Activated T-cell treated with anti-CD3 and anti-CD28 coated beads, Interleukin-2, amount 50 U/mL, for 24 hours (primary cell): Measurements from ENCODE around the gene DNAAF9.

Source experiments
- DNase-seq: peaks from one replicate; pipeline ENCODE4 v3.0.0-alpha.2; 2020
- H3K27ac Mint-ChIP-seq: 2 replicates; pipeline ENCODE4 v1.8.0; 2020; ENCODE audit warnings: mild to moderate bottlenecking, mixed read lengths
- H3K27me3 Mint-ChIP-seq: 2 replicates; pipeline ENCODE4 v1.8.0; 2020; ENCODE audit warnings: mixed read lengths
- H3K36me3 Mint-ChIP-seq: 2 replicates; pipeline ENCODE4 v1.8.0; 2020; ENCODE audit warnings: low read depth, mixed read lengths
- H3K4me1 Mint-ChIP-seq: 2 replicates; pipeline ENCODE4 v1.8.0; 2020; ENCODE audit warnings: low read depth, mixed read lengths
- H3K4me3 Mint-ChIP-seq: 2 replicates; pipeline ENCODE4 v1.8.0; 2020; ENCODE audit warnings: mild to moderate bottlenecking, moderate library complexity, mixed read lengths
- H3K9me3 Mint-ChIP-seq: 2 replicates; pipeline ENCODE4 v1.8.0; 2020; ENCODE audit warnings: mixed read lengths

DNAAF9 gene

DNA sequence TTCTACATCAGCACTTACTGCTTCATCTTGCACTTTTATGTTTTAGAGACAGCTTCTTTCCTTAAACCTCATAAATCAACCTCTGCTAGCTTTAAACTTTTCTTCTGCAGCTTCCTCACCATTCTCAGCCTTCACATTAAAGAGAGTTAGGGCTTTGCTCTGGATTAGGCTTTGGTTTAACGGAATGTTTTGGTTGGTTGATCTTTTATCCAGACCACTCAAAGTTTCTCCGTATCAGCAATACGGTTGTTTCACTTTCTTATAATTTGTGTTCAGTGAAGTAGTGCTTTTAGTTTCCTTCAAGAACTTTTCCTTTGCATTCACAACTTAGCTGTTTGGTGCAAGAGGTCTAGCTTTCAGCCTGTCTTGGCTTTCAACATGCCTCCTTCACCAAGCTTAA is 40.4 kb downstream of the DNAAF9 start:
- no peak for DNase-seq
- H3K9me3 Mint-ChIP-seq = no peaks in the 10 kb centered on the region
- H3K4me3 Mint-ChIP-seq = no peak overlapping the region
- peaks cover 9% of the 10 kb centered on the region for H3K4me1 Mint-ChIP-seq
- H3K27me3 Mint-ChIP-seq = no peaks in the 10 kb centered on the region
- H3K36me3 Mint-ChIP-seq = peaks cover 6% of the 10 kb centered on the region
- no peak overlapping the region for H3K27ac Mint-ChIP-seq

DNA sequence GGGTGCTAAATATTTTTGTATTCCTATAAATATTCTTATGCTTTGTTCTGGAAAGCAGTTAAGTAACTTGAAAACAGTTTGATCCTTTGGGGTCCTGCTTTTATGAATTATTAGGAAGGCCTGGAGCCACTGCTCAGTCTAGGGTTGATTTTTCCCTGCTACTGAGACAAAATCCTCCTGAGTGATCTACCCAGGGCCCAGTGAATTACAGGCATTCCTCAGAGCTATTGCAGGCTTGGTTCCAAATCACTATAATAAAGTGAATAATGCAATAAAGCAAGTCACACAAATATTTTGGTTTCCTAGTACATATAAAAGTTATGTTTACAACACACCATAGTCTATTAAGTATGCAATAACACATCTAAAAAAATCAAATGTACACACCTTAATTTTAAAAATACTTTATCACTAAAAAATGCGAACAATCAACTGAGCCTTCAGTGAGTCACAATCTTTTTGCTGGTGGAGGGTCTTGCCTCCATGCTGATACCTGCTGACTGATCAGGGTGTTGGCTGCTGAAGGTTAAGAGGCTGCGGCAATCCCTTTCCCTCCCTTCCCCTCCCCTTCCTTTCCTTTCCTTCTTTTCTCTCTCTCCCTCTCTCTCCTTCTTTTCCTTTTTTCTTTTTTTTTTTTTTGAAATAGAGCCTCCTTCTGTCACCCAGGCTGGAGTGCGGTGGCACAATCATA is 43.0 kb downstream of the DNAAF9 start:
- no peak for DNase-seq
- peaks cover 5% of the 10 kb centered on the region for H3K36me3 Mint-ChIP-seq
- no peaks in the 10 kb centered on the region for H3K9me3 Mint-ChIP-seq
- H3K4me3 Mint-ChIP-seq = no peak overlapping the region
- H3K4me1 Mint-ChIP-seq = peaks cover 9% of the 10 kb centered on the region
- H3K27ac Mint-ChIP-seq = no peak overlapping the region
- no peaks in the 10 kb centered on the region for H3K27me3 Mint-ChIP-seq

DNA sequence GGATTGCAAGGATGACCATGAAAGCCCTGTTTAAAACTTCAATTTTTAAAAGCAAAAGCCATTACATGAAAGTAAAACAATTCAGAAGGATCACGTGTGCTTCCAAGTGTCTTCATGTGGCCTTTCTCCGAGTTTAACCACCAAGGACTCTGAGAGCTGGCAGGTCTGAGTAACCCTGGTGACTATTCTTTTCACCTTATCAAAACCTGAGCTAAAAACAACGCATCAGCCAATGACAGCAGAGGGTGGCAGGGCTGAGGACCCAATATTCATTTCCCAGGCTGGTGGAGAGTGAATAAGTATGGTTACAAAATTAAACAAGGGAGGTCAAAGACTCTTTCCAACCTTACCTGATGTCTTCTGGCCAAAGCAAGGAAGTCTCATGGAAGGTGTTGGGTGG is 46.7 kb downstream of the DNAAF9 start:
- Mint-ChIP-seq H3K4me1 (no peaks in the 10 kb centered on the region), H3K4me3 (no peak overlapping the region), H3K27me3 (no peaks in the 10 kb centered on the region), H3K9me3 (no peaks in the 10 kb centered on the region), H3K36me3 (peaks cover under 1% of the 10 kb centered on the region), H3K27ac (no peak overlapping the region)
- no peak for DNase-seq

DNA sequence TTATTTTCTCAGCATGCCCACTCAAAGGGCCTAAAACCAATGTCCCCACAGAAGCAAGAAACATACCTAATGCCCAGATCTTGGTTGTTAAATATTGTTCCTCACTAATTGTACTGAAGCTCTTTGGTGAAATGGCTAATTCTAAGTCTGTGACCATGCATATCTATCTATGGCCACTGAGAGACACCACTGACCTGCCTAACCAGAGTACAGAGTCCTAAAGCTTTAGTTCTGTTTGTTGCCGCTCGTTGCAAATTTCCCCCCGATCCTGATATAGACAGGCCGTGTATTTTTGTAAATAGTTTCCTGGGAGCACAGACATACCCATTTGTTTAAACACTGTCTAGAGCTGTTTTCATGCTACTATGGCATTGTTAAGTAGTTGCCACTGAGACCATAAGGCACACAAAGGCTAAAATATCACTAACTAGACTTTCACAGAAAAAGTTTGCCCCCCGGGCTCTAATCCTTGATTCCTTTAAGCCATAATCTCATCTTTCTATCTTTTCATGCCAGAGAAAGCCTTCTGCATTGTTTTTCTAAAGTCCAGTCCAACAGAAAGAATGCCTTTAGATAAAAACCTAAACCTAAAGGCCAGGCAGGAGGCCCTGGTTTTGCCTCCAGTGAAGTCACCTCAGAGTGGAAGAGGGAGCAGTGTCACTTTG is 48.7 kb downstream of the DNAAF9 start:
- H3K27me3 Mint-ChIP-seq = no peaks in the 10 kb centered on the region
- no peak overlapping the region for H3K4me3 Mint-ChIP-seq
- no peaks in the 10 kb centered on the region for H3K36me3 Mint-ChIP-seq
- H3K9me3 Mint-ChIP-seq = no peaks in the 10 kb centered on the region
- H3K27ac Mint-ChIP-seq = no peak overlapping the region
- H3K4me1 Mint-ChIP-seq = no peaks in the 10 kb centered on the region
- DNase-seq = no peak
